HFFc6 (cell line): ENCODE data around the gene ANKDD1B. TPM values are rescaled to one million over a fixed set of nuclear protein-coding genes. Genes with fewer than 3 reads are reported as not detected.
A peak's percentile ranks its signal among the peaks of the same experiment; 100 is the strongest.
"Not testable (repeated sequence)": the region's sequence is repeated elsewhere in the genome, so short reads cannot be mapped to it uniquely, and the experiment has no call there.

Experiments
- DNase-seq: peaks from one replicate; pipeline ENCODE4 v3.0.0-alpha.2; 2018
- H3K27ac Mint-ChIP-seq: 2 replicates; pipeline ENCODE4 v1.8.0; 2020; ENCODE audit warnings: mild to moderate bottlenecking, mixed read lengths
- H3K27me3 Mint-ChIP-seq: 2 replicates; pipeline ENCODE4 v1.8.0; 2021; ENCODE audit warnings: mild to moderate bottlenecking, moderate library complexity, mixed read lengths; ENCODE audit not compliant: insufficient read depth
- H3K36me3 Mint-ChIP-seq: 2 replicates; pipeline ENCODE4 v1.8.0; 2021; ENCODE audit warnings: low read depth, mixed read lengths
- H3K4me1 Mint-ChIP-seq: 2 replicates; pipeline ENCODE4 v1.8.0; 2020; ENCODE audit warnings: low read depth, mixed read lengths
- H3K4me3 Mint-ChIP-seq: 2 replicates; pipeline ENCODE4 v1.8.0; 2020; ENCODE audit warnings: mild to moderate bottlenecking, moderate library complexity, mixed read lengths
- H3K9me3 Mint-ChIP-seq: 2 replicates; pipeline ENCODE4 v1.8.0; 2020; ENCODE audit warnings: mild to moderate bottlenecking, mixed read lengths
- long read RNA-seq: library from polyadenylated mRNA; unstranded; transcript quantifications from one replicate; pipeline ENCODE4 v2.0.0, GENCODE V29; 2019
- total RNA-seq, 6 experiments: library from RNA; stranded (reverse); fragmentation: NEBNext Ultra II Directional; extraction: Animal tissue kit (Norgen Biotek cat#: 25700); gene quantifications; 2 replicates in 1 of 6; 3 replicates in 5 of 6; pipeline ENCODE4 v1.2.3, GENCODE V29; 2021
- TF ChIP-seq, protein P1 (sequence below): fragments of 200-600 bp; sonication (generic); IDR thresholded peaks from 2 replicates; pipeline ENCODE4 v1.5.0; 2021; ENCODE audit warnings: antibody characterized with exemption, mild to moderate bottlenecking

ANKDD1B gene
- under 1 TPM in 5 of 6 experiments, not detected in 1; 0.09 to 0.17 (median 0.14) TPM for total RNA-seq
- long read RNA-seq, partial matches to known transcripts, result 0 of 1 reads
- long read RNA-seq, other reads (novel, unspliced or antisense), result 1 of 1 reads

DNA sequence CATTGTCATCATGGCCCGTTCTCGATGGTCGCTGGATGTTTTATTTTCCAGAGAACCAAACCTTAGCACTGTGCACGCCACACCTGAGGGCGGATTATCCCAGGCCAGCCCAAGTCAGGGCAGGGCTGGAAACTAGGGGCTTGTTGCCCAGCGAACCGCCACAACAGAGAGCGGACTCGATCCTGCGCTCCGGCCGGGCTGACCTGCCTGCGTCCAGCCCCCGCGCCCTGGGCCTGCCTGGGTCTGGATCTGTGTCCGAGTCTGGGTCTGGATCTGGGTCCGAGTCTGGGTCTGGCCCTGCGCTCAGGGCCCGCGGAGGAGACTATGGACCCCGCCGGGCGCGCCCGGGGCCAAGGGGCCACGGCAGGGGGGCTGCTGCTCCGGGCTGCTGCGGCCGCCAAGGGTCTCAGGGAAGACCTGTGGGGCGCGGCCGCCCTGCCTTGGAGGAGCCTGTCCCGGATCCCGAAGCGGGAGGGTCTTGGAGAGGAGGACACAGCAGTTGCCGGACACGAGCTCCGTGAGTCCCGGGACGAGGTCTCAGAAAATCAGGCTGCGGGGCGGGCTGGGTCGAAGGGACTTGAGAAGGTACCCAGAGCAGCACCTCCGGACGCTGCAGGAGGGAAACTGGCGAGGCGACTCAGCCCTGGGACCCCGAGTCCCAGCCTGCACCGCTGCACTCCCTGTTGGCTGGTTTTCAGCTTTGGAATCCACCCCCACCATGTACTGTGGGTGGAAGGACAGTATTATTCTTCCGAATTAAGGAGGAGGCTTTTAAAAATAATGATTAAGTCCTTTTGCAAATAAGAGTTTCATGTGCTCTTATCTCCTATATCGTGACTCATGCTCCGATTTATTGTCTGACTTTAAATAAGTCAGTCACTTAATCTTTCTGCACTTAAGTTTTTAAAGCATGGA is at the start of gene ANKDD1B:
TSS of gene ANKDD1B (plus strand) at position 143 of the 915 bp plus-strand sequence. CDS start at position 325, 182 bp downstream.
- DNase-seq, result peak; percentile 49
- Mint-ChIP-seq H3K4me3 (peak within 1 kb of the TSS; percentile 81), H3K27me3 (no peaks in the 10 kb centered on the region), H3K4me1 (peaks cover 16% of the 10 kb centered on the region), H3K36me3 (no peaks in the 10 kb centered on the region), H3K9me3 (no peaks in the 10 kb centered on the region), H3K27ac (peak within 1 kb of the TSS; percentile 76)
- TF ChIP-seq, protein P1, sequence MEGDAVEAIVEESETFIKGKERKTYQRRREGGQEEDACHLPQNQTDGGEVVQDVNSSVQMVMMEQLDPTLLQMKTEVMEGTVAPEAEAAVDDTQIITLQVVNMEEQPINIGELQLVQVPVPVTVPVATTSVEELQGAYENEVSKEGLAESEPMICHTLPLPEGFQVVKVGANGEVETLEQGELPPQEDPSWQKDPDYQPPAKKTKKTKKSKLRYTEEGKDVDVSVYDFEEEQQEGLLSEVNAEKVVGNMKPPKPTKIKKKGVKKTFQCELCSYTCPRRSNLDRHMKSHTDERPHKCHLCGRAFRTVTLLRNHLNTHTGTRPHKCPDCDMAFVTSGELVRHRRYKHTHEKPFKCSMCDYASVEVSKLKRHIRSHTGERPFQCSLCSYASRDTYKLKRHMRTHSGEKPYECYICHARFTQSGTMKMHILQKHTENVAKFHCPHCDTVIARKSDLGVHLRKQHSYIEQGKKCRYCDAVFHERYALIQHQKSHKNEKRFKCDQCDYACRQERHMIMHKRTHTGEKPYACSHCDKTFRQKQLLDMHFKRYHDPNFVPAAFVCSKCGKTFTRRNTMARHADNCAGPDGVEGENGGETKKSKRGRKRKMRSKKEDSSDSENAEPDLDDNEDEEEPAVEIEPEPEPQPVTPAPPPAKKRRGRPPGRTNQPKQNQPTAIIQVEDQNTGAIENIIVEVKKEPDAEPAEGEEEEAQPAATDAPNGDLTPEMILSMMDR, result no peak

DNA sequence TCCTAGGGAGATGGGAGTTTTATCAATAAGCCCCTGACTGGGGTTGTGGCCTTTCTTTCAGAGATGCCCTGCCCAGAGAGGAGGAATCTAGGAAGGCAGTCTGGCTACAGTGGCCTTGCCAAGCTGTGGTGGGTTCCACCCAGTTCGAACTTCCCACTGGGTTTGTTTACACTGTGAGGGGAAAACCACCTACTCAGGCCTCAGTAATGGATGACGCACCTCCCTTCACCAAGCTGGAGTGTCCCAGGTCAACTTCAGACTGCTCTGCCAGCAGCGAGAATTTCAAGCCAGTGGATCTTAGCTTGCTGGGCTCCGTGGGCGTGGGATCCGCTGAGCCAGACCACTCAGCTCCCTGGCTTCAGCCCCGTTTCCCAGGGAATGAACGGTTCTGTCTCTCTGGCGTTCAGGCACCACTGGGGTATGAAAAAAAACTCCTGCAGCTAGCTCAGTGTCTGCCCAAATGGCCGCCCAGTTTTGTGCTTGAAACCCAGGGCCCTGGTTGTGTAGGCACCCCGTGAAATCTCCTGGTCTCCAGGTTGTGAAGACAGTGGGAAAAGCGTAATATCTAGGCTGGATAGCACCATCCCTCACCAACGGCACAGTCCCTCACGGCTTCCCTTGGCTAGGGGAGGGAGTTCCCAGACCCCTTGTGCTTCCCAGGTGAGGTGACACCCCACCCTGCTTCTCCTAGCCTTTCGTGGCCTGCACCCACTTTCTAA is 45.1 kb upstream of the ANKDD1B start:
- H3K9me3 Mint-ChIP-seq, result peaks cover 34% of the 10 kb centered on the region
- peak overlapping the region; percentile 83 for H3K27ac Mint-ChIP-seq
- DNase-seq, H3K27me3 Mint-ChIP-seq: not testable (repeated sequence)
- peak overlapping the region; percentile 59; the same call in 1 of the 2 replicates for H3K4me3 Mint-ChIP-seq
- H3K36me3 Mint-ChIP-seq, result peaks cover 55% of the 10 kb centered on the region
- peaks cover 51% of the 10 kb centered on the region for H3K4me1 Mint-ChIP-seq

DNA sequence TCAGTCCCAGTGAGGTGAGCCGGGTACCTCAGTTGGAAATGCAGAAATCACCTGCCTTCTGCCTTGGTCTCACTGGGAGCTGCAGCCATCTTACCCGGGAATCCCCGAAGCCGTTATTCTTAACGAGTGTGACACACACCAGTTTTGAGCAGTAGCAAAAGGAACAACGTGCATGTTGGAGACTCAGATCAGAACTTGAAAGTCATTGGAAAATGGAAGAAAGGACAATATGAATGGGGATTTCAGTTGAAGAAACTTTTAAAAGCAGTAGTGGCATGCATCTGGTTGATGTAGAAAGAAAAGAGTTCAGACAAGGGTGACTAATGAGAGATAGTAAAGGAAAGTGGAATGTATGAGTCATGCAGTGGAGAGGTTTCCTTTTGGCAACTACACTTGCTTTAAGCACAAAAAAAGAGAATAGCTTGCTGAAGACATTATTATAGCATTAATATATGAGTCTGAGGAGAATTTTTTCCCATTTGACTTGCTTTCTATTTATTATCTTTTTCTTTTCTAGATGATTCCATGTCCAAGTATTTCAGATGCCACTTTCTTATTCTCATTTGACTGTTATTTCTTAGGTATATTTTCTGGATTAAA is 44.4 kb upstream of the ANKDD1B start:
- peaks cover 32% of the 10 kb centered on the region for H3K9me3 Mint-ChIP-seq
- peak overlapping the region; percentile 83 for H3K27ac Mint-ChIP-seq
- H3K36me3 Mint-ChIP-seq, result peaks cover 48% of the 10 kb centered on the region
- TF ChIP-seq, protein P1, result no peak
- peak overlapping the region; percentile 75 for H3K4me3 Mint-ChIP-seq
- peak; percentile 88 for DNase-seq
- peaks cover 51% of the 10 kb centered on the region for H3K4me1 Mint-ChIP-seq
- peaks cover 2% of the 10 kb centered on the region for H3K27me3 Mint-ChIP-seq

DNA sequence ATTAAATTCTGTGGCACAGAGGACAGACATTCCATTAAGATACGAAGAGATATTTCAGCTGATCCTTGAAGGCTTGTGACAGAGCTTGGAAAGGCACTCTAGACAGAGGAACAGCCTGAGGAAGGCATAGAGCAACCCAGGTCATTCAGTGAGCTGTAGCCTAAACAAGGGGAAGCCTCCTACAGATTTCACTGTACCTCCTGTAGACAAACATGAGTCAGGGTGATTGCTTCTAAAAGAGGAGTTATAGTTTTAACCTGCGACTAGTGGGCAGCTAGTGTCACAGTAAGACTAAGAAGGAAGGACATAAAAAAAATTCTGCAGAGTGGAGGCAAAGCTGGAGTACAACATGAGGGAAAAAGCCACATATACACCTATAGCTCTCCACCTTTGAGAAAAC is 43.5 kb upstream of the ANKDD1B start:
- DNase-seq, result peak; percentile 27
- peaks cover 23% of the 10 kb centered on the region for H3K9me3 Mint-ChIP-seq

DNA sequence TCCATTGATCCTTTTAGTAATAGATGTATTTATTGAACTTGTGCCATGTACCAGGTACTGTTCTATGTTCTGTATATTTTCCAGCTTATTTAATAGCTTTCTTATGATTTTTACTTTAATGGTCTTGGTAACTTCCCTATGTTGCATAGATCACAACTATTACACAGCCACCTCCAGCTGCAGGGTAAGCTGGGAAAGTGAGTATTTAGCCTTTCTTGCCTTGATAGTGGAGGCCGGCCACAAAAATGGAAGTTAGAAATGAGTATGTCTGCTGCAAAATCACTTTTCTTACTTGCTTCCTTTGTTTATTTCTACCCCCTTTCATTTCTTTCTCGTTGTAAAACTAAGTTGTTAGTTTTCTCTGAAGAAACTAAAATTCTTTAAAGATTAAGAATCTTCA is 43.1 kb upstream of the ANKDD1B start:
- DNase-seq, result no peak
- Mint-ChIP-seq H3K36me3 (peaks cover 34% of the 10 kb centered on the region), H3K4me3 (no peak overlapping the region), H3K4me1 (peaks cover 51% of the 10 kb centered on the region), H3K27ac (no peak overlapping the region; the same call in 1 of the 2 replicates), H3K27me3 (peaks cover 2% of the 10 kb centered on the region; the same call in 1 of the 2 replicates), H3K9me3 (peaks cover 18% of the 10 kb centered on the region)
- TF ChIP-seq, protein P1, result no peak

More for the DNA sequence above, 43.5 kb upstream of the ANKDD1B start:
- H3K4me3 Mint-ChIP-seq, result peak overlapping the region; percentile 75
- peaks cover 2% of the 10 kb centered on the region; the same call in 1 of the 2 replicates for H3K27me3 Mint-ChIP-seq
- peaks cover 39% of the 10 kb centered on the region for H3K36me3 Mint-ChIP-seq
- H3K4me1 Mint-ChIP-seq, result peaks cover 51% of the 10 kb centered on the region
- TF ChIP-seq, protein P1, result no peak
- H3K27ac Mint-ChIP-seq, result peak overlapping the region; percentile 83
